ENCODE measurements around the gene TRIM59. TPM values are rescaled to one million over a fixed set of nuclear protein-coding genes. Genes with fewer than 3 reads are reported as not detected.
A peak's percentile ranks its signal among the peaks of the same experiment; 100 is the strongest.

Gene TRIM59
- total and polyA plus RNA-seq, 9 of the 15 experiments (the other 6 are each of a cell fraction or from before 2014, with no cell fraction given): 16.8 to 101 (median 34.8) TPM

GRCh38 chr3:160446522-160447056 is 3.0 kb downstream of the TRIM59 start:
- peaks cover 47% of the 10 kb centered on the region for H3K36me3 ChIP-seq (ENCODE audit: control insufficient read depth, insufficient read depth, low read length)
- in situ Hi-C loops (cut with MboI): no loop called here
- no peak overlapping the region; the same call in 1 of the 2 replicates for H2AFZ ChIP-seq (ENCODE audit: low read depth, low read length)
- ChIA-PET CTCF (ENCODE audit: low intra/inter-chr PET ratio) (no interaction called here), POLR2A (interaction anchor here (0.7 to 1.5 kb wide), 3 partner anchors 9 to 335 kb away, joined by 3 to 6 read pairs (median 3); no protein-coding TSS in a partner anchor)
- WGBS (ENCODE audit: insufficient coverage, low coverage, missing lambda C conversion rate): 25% methylated on average over 13 of the region's 13 CpGs
- H3K4me2 ChIP-seq (ENCODE audit: insufficient read depth, low read length): peak overlapping the region; percentile 83
- H3K79me2 ChIP-seq (ENCODE audit: control insufficient read depth, insufficient read depth, low read length): peaks cover 90% of the 10 kb centered on the region
- intact Hi-C loops (cut with micrococcal nuclease): loop anchor here (5.0 kb wide), 3 partner anchors 41 to 776 kb away; partner anchors contain the start of gene NMD3
- H3K4me1 ChIP-seq (replicated peaks in 1 of 2; ENCODE audit: control insufficient read depth in 2 of 2, insufficient read depth in 2 of 2, low read length in 2 of 2): peaks cover 20 to 27% of the 10 kb centered on the region in 2 experiments; a peak in 4 of 5 replicates
- no peak for FAIRE-seq
- peak overlapping the region; percentile 67 for H3K4me3 ChIP-seq
- H3K27me3 ChIP-seq (ENCODE audit: control insufficient read depth in 2 of 2, insufficient read depth in 2 of 2, low read length in 2 of 2): no peaks in the 10 kb centered on the region
- no TSS peak for BruUV-seq (replicated peaks)
- peak overlapping the region; percentile 98 for H3K27ac ChIP-seq (ENCODE audit: extremely low read depth, low read depth, low read length)
- peak; percentile 4 for ATAC-seq
- DNase-seq (ENCODE audit: extremely low read depth in 1 of 4, low spot score in 3 of 4): peak in 1 of 4 experiments; percentile 50
- H3K9ac ChIP-seq (ENCODE audit: insufficient read depth in 1 of 2, low read depth in 2 of 2, low read length in 2 of 2): peak overlapping the region; percentile 91 to 99
- H4K20me1 ChIP-seq (replicated peaks; ENCODE audit: control insufficient read depth, insufficient read depth, low read length): no peaks in the 10 kb centered on the region
- H3K9me1 ChIP-seq (ENCODE audit: control insufficient read depth, insufficient read depth, low read length): no peaks in the 10 kb centered on the region
- no peaks in the 10 kb centered on the region for H3K9me3 ChIP-seq (replicated peaks; ENCODE audit: control insufficient read depth, insufficient read depth, low read depth, low read length)
- TF ChIP-seq BRD9 (IDR thresholded peaks at IDR 0.05; ENCODE audit: low read depth, partially characterized antibody): no peak
- no peak for TF ChIP-seq HDAC3 (IDR thresholded peaks at IDR 0.05; ENCODE audit: borderline replicate concordance, partially characterized antibody)
- no peak for TF ChIP-seq SMC3 (conservative IDR thresholded peaks at IDR 0.05; ENCODE audit: insufficient read depth, low read depth, low read length)
- TF ChIP-seq CSDE1 (IDR thresholded peaks at IDR 0.05): no peak
- TF ChIP-seq TFE3 (CRISPR knock-in tag; IDR thresholded peaks at IDR 0.05): no peak
- TF ChIP-seq POLR2G (IDR thresholded peaks at IDR 0.05; ENCODE audit: low read depth, low read length): 0 out of 2 replicates have a peak, but pooled peaks have one; percentile 26
- TF ChIP-seq ZKSCAN8 (CRISPR knock-in tag; IDR thresholded peaks at IDR 0.05): no peak
- no peak for TF ChIP-seq ZFP30 (CRISPR knock-in tag; IDR thresholded peaks at IDR 0.05; ENCODE audit: borderline replicate concordance)
- no peak for TF ChIP-seq POLR3G (IDR thresholded peaks at IDR 0.05; ENCODE audit: extremely low read depth, insufficient read length, insufficient replicate concordance)
- no peak for TF ChIP-seq CEBPG (CRISPR knock-in tag; IDR thresholded peaks at IDR 0.05)
- TF ChIP-seq CEBPG (tag; conservative IDR thresholded peaks at IDR 0.05 in 1 of 2, IDR thresholded peaks at IDR 0.05 in 1 of 2): no peak
- no peak for TF ChIP-seq MTF1 (CRISPR knock-in tag; IDR thresholded peaks at IDR 0.05; ENCODE audit: borderline replicate concordance)
- TF ChIP-seq PTRF (tag; IDR thresholded peaks at IDR 0.05): no peak
- TF ChIP-seq CBX3 (IDR thresholded peaks at IDR 0.05; ENCODE audit: borderline replicate concordance in 1 of 2, low read length in 2 of 2): no peak
- no peak for TF ChIP-seq FOXJ3 (CRISPR knock-in tag; IDR thresholded peaks at IDR 0.05)
- no peak for TF ChIP-seq MYC (IDR thresholded peaks at IDR 0.05; ENCODE audit: low read depth, low read length)
- no peak for TF ChIP-seq MYC (CRISPR knock-in tag; IDR thresholded peaks at IDR 0.05; ENCODE audit: borderline replicate concordance, low read depth)
- no peak for TF ChIP-seq KDM1A (IDR thresholded peaks at IDR 0.05)
- no peak for TF ChIP-seq NFE2L1 (tag; IDR thresholded peaks at IDR 0.05; ENCODE audit: borderline replicate concordance, low read depth)
- TF ChIP-seq, protein P1, sequence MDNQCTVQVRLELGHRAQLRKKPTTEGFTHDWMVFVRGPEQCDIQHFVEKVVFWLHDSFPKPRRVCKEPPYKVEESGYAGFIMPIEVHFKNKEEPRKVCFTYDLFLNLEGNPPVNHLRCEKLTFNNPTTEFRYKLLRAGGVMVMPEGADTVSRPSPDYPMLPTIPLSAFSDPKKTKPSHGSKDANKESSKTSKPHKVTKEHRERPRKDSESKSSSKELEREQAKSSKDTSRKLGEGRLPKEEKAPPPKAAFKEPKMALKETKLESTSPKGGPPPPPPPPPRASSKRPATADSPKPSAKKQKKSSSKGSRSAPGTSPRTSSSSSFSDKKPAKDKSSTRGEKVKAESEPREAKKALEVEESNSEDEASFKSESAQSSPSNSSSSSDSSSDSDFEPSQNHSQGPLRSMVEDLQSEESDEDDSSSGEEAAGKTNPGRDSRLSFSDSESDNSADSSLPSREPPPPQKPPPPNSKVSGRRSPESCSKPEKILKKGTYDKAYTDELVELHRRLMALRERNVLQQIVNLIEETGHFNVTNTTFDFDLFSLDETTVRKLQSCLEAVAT (IDR thresholded peaks at IDR 0.05): peak in 1 of 2 experiments; percentile 56; a peak in 1 of 4 replicates
- no peak for TF ChIP-seq BMI1 (IDR thresholded peaks at IDR 0.05; ENCODE audit: low read length)
- TF ChIP-seq BCOR (IDR thresholded peaks at IDR 0.05): no peak
